Adrenal gland (tissue), 12 donors: ENCODE results near the gene SLC22A2. TPM values are rescaled to one million over a fixed set of nuclear protein-coding genes. Genes with fewer than 3 reads are reported as not detected.

Source experiments
- DNase-seq, 7 donors: peaks; one replicate each; pipeline ENCODE4 v3.0.0-alpha.2; 2019 to 2020
- H3K27ac ChIP-seq, 5 donors: fragments of 200-600 bp; sonication (generic) in 4 of 5; 1 replicate in 3 of 5; 2 replicates in 2 of 5; pipeline versions ENCODE4 v1.5.1 to v1.8.0; 2016 to 2020; ENCODE audit warnings: mild to moderate bottlenecking in 1 of 5
- H3K27me3 ChIP-seq: fragments of 200-600 bp; 2 replicates; pipeline ENCODE4 v1.8.0; 2021
- H3K36me3 ChIP-seq, 2 donors: fragments of 200-600 bp; replicated peaks in 1 of 2; 1 replicate in 1 of 2; 2 replicates in 1 of 2; pipeline versions ENCODE4 v1.5.1 to v1.8.0; 2018 to 2022
- H3K4me1 ChIP-seq, 2 donors: fragments of 200-600 bp; replicated peaks in 1 of 2; 1 replicate in 1 of 2; 2 replicates in 1 of 2; pipeline versions ENCODE4 v1.5.1 to v1.8.0; 2018 to 2021
- H3K4me3 ChIP-seq, 4 donors: fragments of 200-600 bp; sonication (generic) in 3 of 4; one replicate each; pipeline ENCODE4 v1.5.1; 2016 to 2018
- H3K9me3 ChIP-seq, 3 donors: fragments of 200-600 bp; sonication (generic) in 1 of 3; replicated peaks in 1 of 3; 1 replicate in 2 of 3; 2 replicates in 1 of 3; pipeline versions ENCODE4 v1.5.1 to v1.8.0; 2016 to 2021
- POLR2A ChIP-seq, 2 donors: fragments of 450-650 bp; IDR thresholded peaks; one replicate each; pipeline ENCODE4 v1.6.1; 2017; ENCODE audit warnings: antibody characterized with exemption in 2 of 2, mild to moderate bottlenecking in 2 of 2, moderate library complexity in 1 of 2
- WGBS, 4 donors: extraction: QIAGEN DNeasy Blood & Tissue Kit in 2 of 4; methylation state at CpG; one replicate each; pipeline versions ENCODE4 v1.1.5 to v1.1.7; 2013 to 2017; 5-methylcytosine and 5-hydroxymethylcytosine counted together
- intact Hi-C, 2 donors: fragments of 100-400 bp; cut with DNase I; formaldehyde crosslinking; loops; one replicate each; pipeline versions ENCODE4 v1.14.1 to v1.15.0; 2022 to 2023
- polyA plus RNA-seq, 3 donors: library from polyadenylated mRNA; stranded (reverse); fragments of 200-250 nt in 2 of 3; fragments of 350-450 nt in 1 of 3; fragmentation: Illumina TruSeq in 1 of 3; extraction: RNeasy Lipid Tissue Mini Kit (QIAGEN cat#74804) in 1 of 3; gene quantifications; one replicate each; pipeline ENCODE4 v1.2.3, GENCODE V29; 2013 to 2014
- total RNA-seq, 9 donors: library from RNA; depleted of rRNA in 4 of 9; stranded (reverse); fragments of >200 nt in 4 of 9; fragments of 120-200 nt in 1 of 9; fragmentation: NEBNext Ultra II Directional in 1 of 9; extraction: Animal tissue kit (Norgen Biotek cat#: 25700) in 1 of 9; gene quantifications; one replicate each; pipeline versions ENCODE4 v1.1.0 to v1.2.4, GENCODE V29; 2013 to 2023
- TF ChIP-seq, protein P1 (sequence below), 6 experiments: fragments of 450-650 bp in 4 of 6; fragments of 200-600 bp in 2 of 6; sonication (generic) in 1 of 6; IDR thresholded peaks; 1 replicate in 5 of 6; 2 replicates in 1 of 6; pipeline versions ENCODE4 v1.5.1 to v1.8.0; 2016 to 2021; ENCODE audit warnings: antibody characterized with exemption in 6 of 6, mild to moderate bottlenecking in 2 of 6, moderate library complexity in 1 of 6
- donor health status: healthy with polysubstance abuse.
- donor health status: Bipolar disorder and iron deficiency.
- donor health status: DM: yes; HTN: yes; CAD: no.
- donor health status: DM: no; HTN: no; CAD: no.
- donor health status: DM: no; HTN: no; CAD: no.
- donor health status: DM: yes; HTN: yes; CAD: no.

The SLC22A2 gene
- total and polyA plus RNA-seq, 12 donors, result not detected

GRCh38 chr6:160293844-160294243, 35.2 kb upstream of the SLC22A2 start:
- no peaks in the 10 kb centered on the region for H3K36me3 ChIP-seq
- no peak for TF ChIP-seq POLR2A (IDR thresholded peaks at IDR 0.05)
- TF ChIP-seq, protein P1, sequence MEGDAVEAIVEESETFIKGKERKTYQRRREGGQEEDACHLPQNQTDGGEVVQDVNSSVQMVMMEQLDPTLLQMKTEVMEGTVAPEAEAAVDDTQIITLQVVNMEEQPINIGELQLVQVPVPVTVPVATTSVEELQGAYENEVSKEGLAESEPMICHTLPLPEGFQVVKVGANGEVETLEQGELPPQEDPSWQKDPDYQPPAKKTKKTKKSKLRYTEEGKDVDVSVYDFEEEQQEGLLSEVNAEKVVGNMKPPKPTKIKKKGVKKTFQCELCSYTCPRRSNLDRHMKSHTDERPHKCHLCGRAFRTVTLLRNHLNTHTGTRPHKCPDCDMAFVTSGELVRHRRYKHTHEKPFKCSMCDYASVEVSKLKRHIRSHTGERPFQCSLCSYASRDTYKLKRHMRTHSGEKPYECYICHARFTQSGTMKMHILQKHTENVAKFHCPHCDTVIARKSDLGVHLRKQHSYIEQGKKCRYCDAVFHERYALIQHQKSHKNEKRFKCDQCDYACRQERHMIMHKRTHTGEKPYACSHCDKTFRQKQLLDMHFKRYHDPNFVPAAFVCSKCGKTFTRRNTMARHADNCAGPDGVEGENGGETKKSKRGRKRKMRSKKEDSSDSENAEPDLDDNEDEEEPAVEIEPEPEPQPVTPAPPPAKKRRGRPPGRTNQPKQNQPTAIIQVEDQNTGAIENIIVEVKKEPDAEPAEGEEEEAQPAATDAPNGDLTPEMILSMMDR (IDR thresholded peaks at IDR 0.05), result no peak
- no peak overlapping the region for H3K4me3 ChIP-seq
- WGBS, 4 donors, result 52 to 62% (median 58%) methylated on average over 8 of the region's 8 CpGs
- no peak for DNase-seq
- H3K27me3 ChIP-seq, result no peaks in the 10 kb centered on the region
- H3K9me3 ChIP-seq, result no peaks in the 10 kb centered on the region
- intact Hi-C loops, result no loop called here
- H3K27ac ChIP-seq, result no peak overlapping the region
- H3K4me1 ChIP-seq, result no peaks in the 10 kb centered on the region

DNA sequence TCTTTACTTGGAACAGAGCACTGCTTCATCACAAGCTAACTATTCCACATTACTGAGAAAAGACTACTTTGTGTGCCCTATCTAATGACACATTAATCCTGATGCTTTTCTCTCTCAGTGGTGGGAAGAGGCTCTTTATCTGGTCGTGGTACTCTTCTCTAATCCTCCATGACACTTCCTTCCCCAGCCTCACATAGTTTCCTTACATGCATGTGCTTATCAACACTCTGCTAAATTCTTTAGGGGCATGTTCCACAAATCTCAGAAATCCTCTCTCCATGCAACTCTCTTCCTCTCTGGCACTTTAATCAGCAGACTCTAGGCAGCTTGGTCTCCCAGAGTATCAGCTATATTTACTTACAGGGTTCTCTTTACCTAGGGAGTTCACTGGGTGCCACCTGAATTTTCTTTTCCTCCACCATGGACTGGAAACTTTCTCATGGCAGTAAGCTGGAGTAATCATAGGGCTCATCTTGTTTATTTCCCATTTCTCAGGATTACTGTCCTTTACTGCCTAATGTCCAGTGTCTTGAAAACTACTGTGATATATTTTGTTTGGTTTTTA, 27.0 kb upstream of the SLC22A2 start:
- H3K4me1 ChIP-seq, result no peaks in the 10 kb centered on the region
- no peaks in the 10 kb centered on the region for H3K36me3 ChIP-seq
- no peaks in the 10 kb centered on the region for H3K27me3 ChIP-seq
- TF ChIP-seq POLR2A (IDR thresholded peaks at IDR 0.05), result no peak
- TF ChIP-seq, protein P1 (IDR thresholded peaks at IDR 0.05), result no peak
- peaks cover 0 to 12% (median 0%) of the 10 kb centered on the region in 3 donors for H3K9me3 ChIP-seq
- intact Hi-C loops, result no loop called here
- no peak for DNase-seq
- H3K4me3 ChIP-seq, result no peak overlapping the region
- H3K27ac ChIP-seq, result no peak overlapping the region
- WGBS, 4 donors, result 18 to 26% (median 22%) methylated on average over 1 of the region's 1 CpG

- H3K4me1 ChIP-seq, result no peaks in the 10 kb centered on the region
- H3K9me3 ChIP-seq, result peaks cover 0 to 12% (median 0%) of the 10 kb centered on the region in 3 donors
- no peak for DNase-seq
- H3K36me3 ChIP-seq, result no peaks in the 10 kb centered on the region
- intact Hi-C loops, result no loop called here
- TF ChIP-seq, protein P1 (IDR thresholded peaks at IDR 0.05), result no peak
- no peak for TF ChIP-seq POLR2A (IDR thresholded peaks at IDR 0.05)
- WGBS, 4 donors, result 86 to 94% (median 89%) methylated on average over 2 of the region's 2 CpGs
- H3K27me3 ChIP-seq, result no peaks in the 10 kb centered on the region
- H3K4me3 ChIP-seq, result no peak overlapping the region
- no peak overlapping the region for H3K27ac ChIP-seq
Measured at GRCh38 chr6:160284575-160284974, 26.0 kb upstream of the SLC22A2 start.

GRCh38 chr6:160282444-160282843, 23.8 kb upstream of the SLC22A2 start:
- DNase-seq, result no peak
- no peaks in the 10 kb centered on the region for H3K4me1 ChIP-seq
- TF ChIP-seq, protein P1 (IDR thresholded peaks at IDR 0.05), result no peak
- TF ChIP-seq POLR2A (IDR thresholded peaks at IDR 0.05), result no peak
- 63 to 85% (median 73%) methylated on average over 1 of the region's 1 CpG for WGBS, 4 donors
- H3K4me3 ChIP-seq, result no peak overlapping the region
- intact Hi-C loops, result no loop called here
- peaks cover 0 to 12% (median 0%) of the 10 kb centered on the region in 3 donors for H3K9me3 ChIP-seq
- H3K36me3 ChIP-seq, result no peaks in the 10 kb centered on the region
- H3K27ac ChIP-seq, result no peak overlapping the region
- no peaks in the 10 kb centered on the region for H3K27me3 ChIP-seq
